HepG2 (cell line): Measurements from ENCODE around the gene KCND3. TPM values are rescaled to one million over a fixed set of nuclear protein-coding genes. Genes with fewer than 3 reads are reported as not detected.

Experiments used
- DPF2 ChIP-seq: sonication (generic); formaldehyde crosslinking; IDR thresholded peaks from 2 replicates; pipeline ENCODE4 v1.4.0; 2020; ENCODE audit warnings: mild to moderate bottlenecking, low read depth, missing genetic modification reagents, borderline replicate concordance
- ETV6 ChIP-seq: sonication (generic); formaldehyde crosslinking; conservative IDR thresholded peaks from 2 replicates; pipeline ENCODE4 v1.4.0; 2020; ENCODE audit warnings: missing genetic modification reagents
- GATAD2A ChIP-seq: IDR thresholded peaks from 2 replicates; pipeline ENCODE4 v1.6.1; 2016
- HMGXB4 ChIP-seq, 2 experiments: sonication (generic) in 1 of 2; formaldehyde crosslinking in 1 of 2; IDR thresholded peaks; 2 replicates each; pipeline versions ENCODE4 v1.4.0 to v1.6.1; 2018 to 2020; ENCODE audit warnings: missing genetic modification reagents in 2 of 2, borderline replicate concordance in 1 of 2, low read depth in 1 of 2, mild to moderate bottlenecking in 1 of 2, missing biosample characterization in 1 of 2
- MAZ ChIP-seq, 2 experiments: sonication (generic) in 1 of 2; formaldehyde crosslinking in 1 of 2; IDR thresholded peaks; 2 replicates each; pipeline versions ENCODE4 v1.5.0 to v1.6.1; 2012 to 2020; ENCODE audit warnings: low read depth in 2 of 2, mild to moderate bottlenecking in 2 of 2, borderline replicate concordance in 1 of 2, improper control_type of control experiment in 1 of 2, low read length in 1 of 2, missing genetic modification reagents in 1 of 2, moderate library complexity in 1 of 2
- MIXL1 ChIP-seq: IDR thresholded peaks from 2 replicates; pipeline ENCODE4 v1.6.1; 2016
- TCF12 ChIP-seq, 2 experiments: fragments of 450-650 bp in 1 of 2; sonication (generic) in 1 of 2; formaldehyde crosslinking in 1 of 2; IDR thresholded peaks; 2 replicates each; pipeline versions ENCODE4 v1.6.1 to v1.8.0; 2017 to 2022; ENCODE audit warnings: antibody characterized with exemption in 1 of 2, mild to moderate bottlenecking in 1 of 2, missing genetic modification reagents in 1 of 2, moderate library complexity in 1 of 2
- TRIM24 ChIP-seq: sonication (generic); formaldehyde crosslinking; IDR thresholded peaks from 2 replicates; pipeline ENCODE4 v1.8.0; 2022; ENCODE audit warnings: mild to moderate bottlenecking, missing genetic modification reagents
- ZBTB26 ChIP-seq: IDR thresholded peaks from 2 replicates; pipeline ENCODE4 v1.6.1; 2016; ENCODE audit warnings: missing compliant biosample characterization, missing genetic modification reagents, borderline replicate concordance
- ZKSCAN8 ChIP-seq: IDR thresholded peaks from 2 replicates; pipeline ENCODE4 v1.6.1; 2016; ENCODE audit warnings: borderline replicate concordance, missing genetic modification reagents, missing compliant biosample characterization
- ZNF230 ChIP-seq: sonication (generic); formaldehyde crosslinking; IDR thresholded peaks from 2 replicates; pipeline ENCODE4 v1.4.0; 2020; ENCODE audit warnings: mild to moderate bottlenecking, missing genetic modification reagents
- ZNF263 ChIP-seq: sonication (generic); formaldehyde crosslinking; IDR thresholded peaks from 2 replicates; pipeline ENCODE4 v1.4.0; 2020; ENCODE audit warnings: missing genetic modification reagents
- polyA plus RNA-seq, 8 experiments: library from polyadenylated mRNA; depleted of rRNA in 3 of 8; stranded (reverse) in 7 of 8; unstranded in 1 of 8; fragments of >200 nt; fragmentation: Illumina TruSeq in 4 of 8; extraction: Trizol in 4 of 8; gene quantifications; 2 replicates each; pipeline versions ENCODE4 v1.2.1 to v1.2.3, GENCODE V29; 2011 to 2016; ENCODE audit warnings: low read depth in 4 of 8, missing spikeins in 1 of 8, mixed read lengths in 1 of 8; ENCODE audit not compliant: insufficient read depth in 1 of 8
- total RNA-seq, 5 experiments: library from RNA; depleted of rRNA; stranded (reverse); fragments of >200 nt; fragmentation: Illumina TruSeq; extraction: Trizol; gene quantifications; 2 replicates each; pipeline ENCODE4 v1.2.3, GENCODE V29; 2016; ENCODE audit warnings: low read depth in 1 of 5
- TF ChIP-seq, protein P1 (sequence below), 2 experiments: fragments of 450-650 bp in 1 of 2; sonication (generic) in 1 of 2; formaldehyde crosslinking in 1 of 2; IDR thresholded peaks; 2 replicates each; pipeline versions ENCODE4 v1.6.1 to v1.8.0; 2016 to 2022; ENCODE audit warnings: antibody characterized with exemption in 1 of 2, mild to moderate bottlenecking in 1 of 2, missing genetic modification reagents in 1 of 2

KCND3 gene
- total and polyA plus RNA-seq, 2 of the 13 experiments (the other 11 are each of a cell fraction or from before 2014, with no cell fraction given), result 0.04 TPM; not detected in 1

- no peak for TF ChIP-seq ZBTB26 (CRISPR knock-in tag)
- 0 out of 4 replicates have a peak, but pooled peaks of 1 of the 2 experiments have one; percentile 25 for TF ChIP-seq HMGXB4 (CRISPR knock-in tag; IDR thresholded peaks at IDR 0.05; ENCODE audit: borderline replicate concordance in 1 of 2, low read depth in 1 of 2)
- peak; percentile 54; the same call in 1 of the 2 replicates for TF ChIP-seq ETV6 (CRISPR knock-in tag)
- TF ChIP-seq, protein P1, sequence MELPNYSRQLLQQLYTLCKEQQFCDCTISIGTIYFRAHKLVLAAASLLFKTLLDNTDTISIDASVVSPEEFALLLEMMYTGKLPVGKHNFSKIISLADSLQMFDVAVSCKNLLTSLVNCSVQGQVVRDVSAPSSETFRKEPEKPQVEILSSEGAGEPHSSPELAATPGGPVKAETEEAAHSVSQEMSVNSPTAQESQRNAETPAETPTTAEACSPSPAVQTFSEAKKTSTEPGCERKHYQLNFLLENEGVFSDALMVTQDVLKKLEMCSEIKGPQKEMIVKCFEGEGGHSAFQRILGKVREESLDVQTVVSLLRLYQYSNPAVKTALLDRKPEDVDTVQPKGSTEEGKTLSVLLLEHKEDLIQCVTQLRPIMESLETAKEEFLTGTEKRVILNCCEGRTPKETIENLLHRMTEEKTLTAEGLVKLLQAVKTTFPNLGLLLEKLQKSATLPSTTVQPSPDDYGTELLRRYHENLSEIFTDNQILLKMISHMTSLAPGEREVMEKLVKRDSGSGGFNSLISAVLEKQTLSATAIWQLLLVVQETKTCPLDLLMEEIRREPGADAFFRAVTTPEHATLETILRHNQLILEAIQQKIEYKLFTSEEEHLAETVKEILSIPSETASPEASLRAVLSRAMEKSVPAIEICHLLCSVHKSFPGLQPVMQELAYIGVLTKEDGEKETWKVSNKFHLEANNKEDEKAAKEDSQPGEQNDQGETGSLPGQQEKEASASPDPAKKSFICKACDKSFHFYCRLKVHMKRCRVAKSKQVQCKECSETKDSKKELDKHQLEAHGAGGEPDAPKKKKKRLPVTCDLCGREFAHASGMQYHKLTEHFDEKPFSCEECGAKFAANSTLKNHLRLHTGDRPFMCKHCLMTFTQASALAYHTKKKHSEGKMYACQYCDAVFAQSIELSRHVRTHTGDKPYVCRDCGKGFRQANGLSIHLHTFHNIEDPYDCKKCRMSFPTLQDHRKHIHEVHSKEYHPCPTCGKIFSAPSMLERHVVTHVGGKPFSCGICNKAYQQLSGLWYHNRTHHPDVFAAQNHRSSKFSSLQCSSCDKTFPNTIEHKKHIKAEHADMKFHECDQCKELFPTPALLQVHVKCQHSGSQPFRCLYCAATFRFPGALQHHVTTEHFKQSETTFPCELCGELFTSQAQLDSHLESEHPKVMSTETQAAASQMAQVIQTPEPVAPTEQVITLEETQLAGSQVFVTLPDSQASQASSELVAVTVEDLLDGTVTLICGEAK (IDR thresholded peaks at IDR 0.05), result no peak
- TF ChIP-seq, protein P1 (CRISPR knock-in tag; IDR thresholded peaks at IDR 0.05), result peak; percentile 58; the same call in 1 of the 2 replicates
- peak; percentile 71 for TF ChIP-seq GATAD2A (CRISPR knock-in tag)
- TF ChIP-seq ZNF230 (CRISPR knock-in tag), result no peak
- TF ChIP-seq ZNF263 (CRISPR knock-in tag), result peak; percentile 98
- TF ChIP-seq ZKSCAN8 (CRISPR knock-in tag), result no peak
- no peak for TF ChIP-seq TCF12 (IDR thresholded peaks at IDR 0.05)
- TF ChIP-seq TCF12 (CRISPR knock-in tag; IDR thresholded peaks at IDR 0.05), result no peak
- peak; percentile 25; the same call in 1 of the 2 replicates for TF ChIP-seq MAZ (IDR thresholded peaks at IDR 0.05; ENCODE audit: borderline replicate concordance, low read depth, low read length)
- no peak for TF ChIP-seq MAZ (CRISPR knock-in tag; IDR thresholded peaks at IDR 0.05; ENCODE audit: low read depth)
- 0 out of 2 replicates have a peak, but pooled peaks have one; percentile 7 for TF ChIP-seq TRIM24 (CRISPR knock-in tag)
- peak; percentile 64; the same call in 1 of the 2 replicates for TF ChIP-seq DPF2 (CRISPR knock-in tag)
- TF ChIP-seq MIXL1 (CRISPR knock-in tag), result peak; percentile 62
Observed at GRCh38 chr1:111733183-111733991, 256.1 kb downstream of the KCND3 start (continued).
